Measurements from ENCODE around the gene KCND2. TPM values are rescaled to one million over a fixed set of nuclear protein-coding genes. Genes with fewer than 3 reads are reported as not detected.

KCND2 gene
- total RNA-seq, 4 donors from 2014 or later = under 0.01 to 1.3 (median 0.59) TPM; not detected in 1

DNA sequence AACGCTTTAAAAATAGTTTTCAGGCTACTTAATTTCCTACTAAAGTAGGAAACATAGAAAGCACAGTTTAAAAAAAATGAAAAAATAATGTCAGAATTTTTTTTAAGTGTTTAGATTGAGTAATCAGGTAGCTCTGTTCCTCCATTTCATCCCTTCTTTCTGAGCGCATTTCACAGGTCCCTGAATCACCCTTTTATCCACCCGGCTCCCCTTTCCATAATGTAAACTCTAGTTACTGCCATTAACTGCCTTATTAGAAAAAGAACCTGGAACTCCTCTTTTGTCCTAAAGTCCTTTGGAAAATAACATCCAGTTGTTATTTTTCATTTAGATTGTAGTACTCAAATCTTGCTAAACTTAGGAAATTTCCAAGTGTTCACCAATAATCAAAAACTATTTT, 5.8 kb downstream of the KCND2 start:
- no peak for TF ChIP-seq CTCF (IDR thresholded peaks at IDR 0.05)
- TF ChIP-seq POLR2A (IDR thresholded peaks at IDR 0.05) = no peak
- no peak for TF ChIP-seq EP300 (IDR thresholded peaks at IDR 0.05)
- Histone ChIP-seq H3K4me3 (no peak overlapping the region), H3K27ac (no peak overlapping the region), H3K27me3 (peaks cover 0 to 4% of the 10 kb centered on the region in 2 donors), H3K36me3 (no peaks in the 10 kb centered on the region), H3K4me1 (peaks cover 0 to 1% (median 0%) of the 10 kb centered on the region in 4 donors), H3K9me3 (peaks cover 0 to 7% (median 0%) of the 10 kb centered on the region in 4 donors)
- no peak for DNase-seq (ENCODE audit: low spot score in 2 of 2)
- WGBS, 2 donors = 78 to 82% methylated on average over 3 of the region's 3 CpGs

DNA sequence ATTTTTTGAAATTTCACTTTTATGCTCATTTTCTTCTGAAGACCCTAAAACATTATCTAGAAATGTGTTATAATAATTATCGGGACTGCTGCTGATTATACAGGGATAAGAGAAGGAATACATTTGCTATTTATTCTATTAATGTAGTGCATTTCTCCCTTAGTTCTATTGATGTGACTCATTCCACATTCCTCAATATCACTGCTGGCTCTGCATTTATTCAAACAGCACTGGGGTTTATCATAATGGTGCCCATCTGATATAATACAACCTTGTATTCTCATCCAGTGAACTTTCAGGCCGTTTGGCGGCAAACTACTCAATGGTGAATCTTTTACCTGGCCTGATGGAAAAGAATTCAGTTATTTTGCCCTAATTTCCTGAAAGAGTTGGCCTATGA, 7.8 kb downstream of the KCND2 start:
- Histone ChIP-seq H3K27me3 (no peaks in the 10 kb centered on the region), H3K9me3 (no peaks in the 10 kb centered on the region)
- 85 to 91% methylated on average over 3 of the region's 3 CpGs for WGBS, 2 donors

DNA sequence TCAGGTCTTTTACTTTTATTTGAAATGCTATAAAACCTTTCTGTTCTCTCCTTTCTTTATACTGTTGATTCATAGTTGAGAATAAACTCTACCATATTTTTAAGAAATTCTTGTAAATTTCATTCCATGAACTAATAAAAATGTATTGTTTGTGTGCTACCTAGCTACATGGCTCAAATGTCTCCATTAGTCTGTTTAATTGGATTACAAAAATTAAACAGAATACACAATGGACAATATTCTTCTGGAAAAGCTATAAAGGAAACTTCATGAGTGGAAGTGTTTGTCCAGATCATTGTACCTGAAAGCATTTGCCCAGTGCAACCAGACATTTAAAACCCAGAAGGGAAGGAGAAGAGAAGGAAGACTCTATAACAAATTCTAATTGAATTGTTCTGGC, 20.1 kb downstream of the KCND2 start:
- no peaks in the 10 kb centered on the region for H3K36me3 ChIP-seq
- no peak overlapping the region for H3K27ac ChIP-seq
- H3K4me1 ChIP-seq = no peaks in the 10 kb centered on the region
- H3K27me3 ChIP-seq = no peaks in the 10 kb centered on the region
- TF ChIP-seq CTCF (IDR thresholded peaks at IDR 0.05) = no peak
- no peak for TF ChIP-seq POLR2A (IDR thresholded peaks at IDR 0.05)
- no peak for TF ChIP-seq EP300 (IDR thresholded peaks at IDR 0.05)
- H3K9me3 ChIP-seq = no peaks in the 10 kb centered on the region
- DNase-seq (ENCODE audit: low spot score in 2 of 2) = no peak
- H3K4me3 ChIP-seq = no peak overlapping the region

More for the DNA sequence above, 7.8 kb downstream of the KCND2 start:
- Histone ChIP-seq H3K4me3 (no peak overlapping the region), H3K4me1 (no peaks in the 10 kb centered on the region), H3K36me3 (no peaks in the 10 kb centered on the region), H3K27ac (no peak overlapping the region)
- TF ChIP-seq CTCF (IDR thresholded peaks at IDR 0.05) (no peak), EP300 (IDR thresholded peaks at IDR 0.05) (no peak), POLR2A (IDR thresholded peaks at IDR 0.05) (no peak)
- DNase-seq (ENCODE audit: low spot score in 2 of 2) = no peak

GRCh38 chr7:120302190-120302589, 29.2 kb downstream of the KCND2 start:
- no peak for TF ChIP-seq CTCF (IDR thresholded peaks at IDR 0.05)
- TF ChIP-seq POLR2A (IDR thresholded peaks at IDR 0.05) = no peak
- TF ChIP-seq EP300 (IDR thresholded peaks at IDR 0.05) = no peak
- WGBS, 2 donors = 89 to 94% methylated on average over 7 of the region's 7 CpGs

GRCh38 chr7:120303105-120303504, 30.1 kb downstream of the KCND2 start:
- Histone ChIP-seq H3K36me3 (no peaks in the 10 kb centered on the region), H3K9me3 (no peaks in the 10 kb centered on the region), H3K4me1 (no peaks in the 10 kb centered on the region), H3K27ac (no peak overlapping the region), H3K27me3 (no peaks in the 10 kb centered on the region), H3K4me3 (no peak overlapping the region)
- no peak for DNase-seq (ENCODE audit: low spot score in 2 of 2)
- no peak for TF ChIP-seq CTCF (IDR thresholded peaks at IDR 0.05)
- no peak for TF ChIP-seq POLR2A (IDR thresholded peaks at IDR 0.05)
- TF ChIP-seq EP300 (IDR thresholded peaks at IDR 0.05) = no peak

More at GRCh38 chr7:120302190-120302589, 29.2 kb downstream of the KCND2 start:
- H3K4me3 ChIP-seq = no peak overlapping the region
- no peaks in the 10 kb centered on the region for H3K36me3 ChIP-seq
- no peak overlapping the region for H3K27ac ChIP-seq
- no peaks in the 10 kb centered on the region for H3K9me3 ChIP-seq
- no peak for DNase-seq (ENCODE audit: low spot score in 2 of 2)
- no peaks in the 10 kb centered on the region for H3K27me3 ChIP-seq
- H3K4me1 ChIP-seq = no peaks in the 10 kb centered on the region

Measured in tibial nerve (tissue), 4 donors.